Stimulated activated CD8-positive, alpha-beta memory T cell treated with anti-CD3 and anti-CD28 coated beads, Interleukin-12 subunit alpha, Interleukin-12 subunit beta, amount 100 ng/mL, for 24 hours (primary cell): ENCODE results near the gene FRRS1.
"Not testable (repeated sequence)": the region's sequence is repeated elsewhere in the genome, so short reads cannot be mapped to it uniquely, and the experiment has no call there.

ENCODE experiments used
- DNase-seq: peaks from one replicate; pipeline ENCODE4 v3.0.0-alpha.2; 2020; ENCODE audit errors: extremely low read depth

Gene FRRS1

GRCh38 chr1:99764909-99765308, 1.5 kb downstream of the FRRS1 start:
- no peak for DNase-seq

- DNase-seq: no peak
Observed at GRCh38 chr1:99764439-99764838, 2.0 kb downstream of the FRRS1 start.

GRCh38 chr1:99763956-99764355, 2.5 kb downstream of the FRRS1 start:
- no peak for DNase-seq

GRCh38 chr1:99761774-99762173, 4.7 kb downstream of the FRRS1 start:
- no peak for DNase-seq

- DNase-seq: no peak
Observed at GRCh38 chr1:99759518-99760160, 6.8 kb downstream of the FRRS1 start.

- DNase-seq: not testable (repeated sequence)
Observed at GRCh38 chr1:99758686-99759517, 7.5 kb downstream of the FRRS1 start.

GRCh38 chr1:99758073-99758511, 8.3 kb downstream of the FRRS1 start:
- no peak for DNase-seq

GRCh38 chr1:99756598-99756997, 9.8 kb downstream of the FRRS1 start:
- DNase-seq: no peak

GRCh38 chr1:99755664-99756063, 10.8 kb downstream of the FRRS1 start:
- no peak for DNase-seq

- no peak for DNase-seq
Observed at GRCh38 chr1:99754697-99755096, 11.7 kb downstream of the FRRS1 start.

- DNase-seq: no peak
Observed at GRCh38 chr1:99754055-99754626, 12.3 kb downstream of the FRRS1 start.

- no peak for DNase-seq
Observed at GRCh38 chr1:99751877-99752504, 14.4 kb downstream of the FRRS1 start.

GRCh38 chr1:99749504-99750347, 16.7 kb downstream of the FRRS1 start:
- DNase-seq: no peak

GRCh38 chr1:99748419-99748818, 18.0 kb downstream of the FRRS1 start:
- DNase-seq: no peak

GRCh38 chr1:99745684-99746083, 20.8 kb downstream of the FRRS1 start:
- DNase-seq: no peak

- no peak for DNase-seq
Observed at GRCh38 chr1:99745061-99745460, 21.4 kb downstream of the FRRS1 start.

GRCh38 chr1:99740141-99740540, 26.3 kb downstream of the FRRS1 start:
- DNase-seq: no peak

- DNase-seq: no peak
Observed at GRCh38 chr1:99738858-99739465, 27.5 kb downstream of the FRRS1 start.

GRCh38 chr1:99737016-99737415, 29.4 kb downstream of the FRRS1 start:
- DNase-seq: no peak

GRCh38 chr1:99735852-99736251, 30.6 kb downstream of the FRRS1 start:
- DNase-seq: no peak

- DNase-seq: no peak
Observed at GRCh38 chr1:99731384-99731783, 35.1 kb downstream of the FRRS1 start.
